Measurements from ENCODE around the gene ZNF319.

DNA sequence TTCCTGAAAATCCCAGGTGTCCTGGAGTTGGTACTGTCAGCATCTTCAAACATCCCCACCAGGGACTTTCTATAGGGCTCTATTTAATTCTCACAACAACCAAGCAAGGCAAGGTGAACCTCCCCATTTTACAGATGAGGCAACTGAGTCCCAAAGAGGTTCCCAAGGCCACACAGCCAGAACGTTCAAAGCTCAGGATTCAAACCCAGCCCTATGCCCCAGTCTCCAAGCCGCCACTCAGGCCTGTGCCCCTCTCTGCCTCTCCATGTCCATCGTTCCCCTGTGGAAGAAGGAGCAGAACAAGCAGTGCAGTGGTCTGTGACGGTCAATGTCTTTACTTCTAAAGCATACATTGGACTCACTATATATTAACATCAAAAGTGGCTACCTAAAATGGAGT lies 6.1 kb downstream of the ZNF319 start:
- no peak for TF ChIP-seq GATA2 (IDR thresholded peaks at IDR 0.05; ENCODE audit: low read depth, low read length)
- no peak for TF ChIP-seq GATA3 (IDR thresholded peaks at IDR 0.05; ENCODE audit: low read depth, low read length)

Data from SH-SY5Y (cell line).